HG02642 (cell line): Measurements from ENCODE around the gene TUBA1A.
"Not testable (repeated sequence)": the region's sequence is repeated elsewhere in the genome, so short reads cannot be mapped to it uniquely, and the experiment has no call there.

ENCODE experiments used
- ATAC-seq: cut with Tn5 transposase; IDR thresholded peaks from one replicate; pipeline ENCODE4 v1.9.1; 2021; ENCODE audit warnings: mild to moderate bottlenecking; ENCODE audit not compliant: unreplicated experiment, poor library complexity

TUBA1A gene

DNA sequence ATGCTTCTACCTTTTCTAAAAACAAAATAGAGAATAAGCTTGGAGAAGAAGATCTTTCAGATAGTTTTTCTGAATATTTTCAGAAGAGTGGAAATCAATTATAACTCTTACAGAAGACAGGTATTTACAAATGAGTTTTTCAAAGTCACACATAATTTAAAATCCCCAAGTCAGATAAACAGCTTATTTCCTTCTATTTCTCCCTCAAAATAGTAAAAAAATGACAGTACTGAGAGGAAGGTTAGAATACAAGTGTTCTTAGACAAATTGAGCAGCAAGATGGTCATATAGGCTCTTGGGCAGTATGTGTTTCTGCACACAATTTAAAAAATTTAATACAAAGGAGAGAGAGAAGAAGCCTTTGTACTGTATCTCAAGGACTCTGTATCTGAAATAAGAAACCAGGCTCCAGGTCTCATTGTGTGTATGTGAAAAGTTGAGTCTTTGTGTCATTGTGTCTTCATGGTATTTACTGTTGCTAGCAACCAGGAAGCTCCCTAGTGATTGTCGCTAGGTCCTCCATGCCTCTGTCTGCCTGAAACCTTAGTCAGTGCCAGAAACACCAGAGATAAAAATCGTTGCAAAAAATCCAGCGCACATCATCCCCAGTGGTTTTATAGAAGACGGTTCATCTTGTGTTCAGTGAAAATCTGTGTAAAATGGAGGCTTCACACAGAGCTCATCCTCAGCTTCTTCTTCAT, 12.9 kb upstream of the TUBA1A start:
- no peak for ATAC-seq

DNA sequence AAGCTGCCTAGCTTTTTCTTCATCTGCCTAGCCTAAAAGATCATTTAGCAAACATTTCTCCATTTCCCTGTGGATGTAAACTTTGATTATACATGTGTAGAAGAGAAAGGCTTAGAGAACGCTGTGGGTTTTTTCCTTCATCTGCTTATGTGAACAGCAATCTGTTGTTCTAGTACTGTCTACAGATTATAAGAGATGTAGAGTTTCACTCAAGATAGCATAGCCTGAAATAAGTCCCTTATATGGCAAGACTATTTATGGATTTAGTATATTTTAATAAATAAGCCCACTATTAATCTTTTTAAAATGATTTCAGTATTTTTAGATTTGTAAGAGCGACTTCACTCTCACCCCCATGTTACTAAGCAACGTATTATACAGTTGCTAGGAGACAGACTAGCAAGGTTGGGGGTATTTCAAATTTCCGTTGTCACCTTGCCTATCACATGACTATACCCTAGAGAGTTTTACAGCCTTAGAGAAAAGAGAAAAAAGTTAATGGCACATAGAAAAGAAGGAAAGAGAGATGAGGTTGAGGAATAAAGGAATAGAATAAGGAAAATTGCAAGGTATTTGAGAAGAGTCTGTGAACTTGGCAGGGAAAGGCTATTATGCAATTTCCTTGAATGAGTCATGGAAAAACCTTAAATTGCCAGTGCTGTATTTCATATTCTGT, 12.2 kb upstream of the TUBA1A start:
- ATAC-seq, result no peak

DNA sequence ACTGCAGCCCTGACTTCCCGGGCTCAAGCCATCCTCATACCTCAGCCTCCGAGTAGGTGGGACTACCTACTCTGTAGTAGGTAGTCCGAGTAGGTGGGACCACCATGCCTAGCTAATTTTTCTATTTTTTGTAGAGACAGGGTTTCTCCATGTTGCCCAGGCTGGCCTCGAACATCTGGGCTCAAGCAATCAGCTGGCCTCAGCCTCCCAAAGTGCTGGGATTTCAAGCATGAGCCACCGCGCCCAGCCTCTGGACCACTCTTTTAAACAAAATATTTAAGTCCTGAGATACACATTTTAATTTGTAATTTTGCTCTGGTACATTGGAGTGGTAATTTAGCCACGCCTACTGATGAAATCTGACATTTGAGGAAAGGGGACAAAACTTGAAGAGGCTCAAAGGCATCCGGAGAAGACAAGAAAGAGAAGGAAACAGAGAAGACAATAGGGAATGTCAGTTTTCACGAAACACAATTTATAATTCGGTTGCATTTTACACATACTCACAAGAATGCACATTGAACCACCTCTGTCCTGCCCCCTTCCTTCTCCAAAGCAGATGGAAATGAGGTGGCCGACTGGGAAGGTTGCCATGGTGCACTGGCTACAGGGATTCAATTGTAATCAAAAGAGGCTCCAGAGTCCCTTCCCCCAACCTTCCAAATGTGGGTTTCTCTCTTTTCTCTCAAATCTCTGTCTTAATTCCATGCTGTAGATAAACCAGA, 9.7 kb upstream of the TUBA1A start:
- no peak for ATAC-seq

DNA sequence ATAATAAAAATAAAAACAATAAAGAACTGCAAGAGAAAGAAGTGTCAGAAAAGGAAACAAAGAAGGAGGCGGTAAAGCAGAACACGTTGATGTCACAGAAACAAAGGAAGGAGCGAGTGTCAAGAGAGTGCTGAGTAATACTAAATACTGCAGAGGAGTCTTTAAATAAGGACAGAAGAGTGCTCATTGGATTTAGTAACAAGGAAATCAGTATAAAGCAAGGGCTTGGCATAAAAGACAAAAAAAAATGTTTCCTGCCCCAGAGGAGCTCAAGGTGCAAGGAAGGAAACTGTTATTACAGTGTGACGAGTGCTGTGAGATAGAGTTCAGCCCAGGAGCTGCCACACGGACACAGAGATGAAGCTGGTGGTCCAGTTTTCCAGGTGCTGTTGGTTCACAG, 8.4 kb upstream of the TUBA1A start:
- ATAC-seq, result no peak

DNA sequence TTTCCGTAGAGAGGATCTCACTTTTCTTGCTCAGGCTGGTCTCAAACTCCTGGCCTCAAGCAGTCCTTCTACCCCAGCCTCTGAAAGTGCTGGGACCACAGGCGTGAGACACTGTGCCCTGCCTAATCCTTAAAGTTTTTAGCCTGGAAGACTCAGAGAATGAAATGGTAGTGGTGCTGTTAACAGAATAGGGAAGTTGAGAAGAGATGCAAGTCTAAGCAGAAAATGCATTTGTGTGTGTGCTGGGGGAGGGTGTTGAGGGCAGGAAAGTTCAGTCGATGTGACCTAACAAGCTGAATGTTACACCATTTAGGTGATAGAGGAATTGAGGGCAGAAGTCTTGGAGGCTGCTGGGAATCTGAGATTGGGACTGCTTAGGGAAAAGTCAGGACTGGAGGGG, 6.9 kb upstream of the TUBA1A start:
- no peak for ATAC-seq

DNA sequence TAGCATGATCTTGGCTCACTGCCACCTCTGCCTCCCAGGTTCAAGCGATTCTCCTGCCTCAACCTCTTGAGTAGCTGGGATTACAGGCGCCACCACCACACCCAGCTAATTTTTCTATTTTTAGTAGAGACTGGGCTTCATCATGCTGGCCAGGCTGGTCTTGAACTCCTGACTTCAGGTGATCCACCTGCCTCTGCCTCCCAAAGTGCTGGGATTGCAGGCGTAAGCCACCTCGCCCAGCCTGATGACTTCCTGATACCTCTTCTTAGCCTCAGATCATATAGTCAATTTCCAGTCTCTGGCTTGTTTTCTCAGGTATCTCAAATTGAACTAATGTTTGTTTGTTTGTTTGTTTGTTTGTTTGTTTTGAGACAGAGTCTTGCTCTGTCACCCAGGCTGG, 4.9 kb upstream of the TUBA1A start:
- ATAC-seq, result not testable (repeated sequence)

DNA sequence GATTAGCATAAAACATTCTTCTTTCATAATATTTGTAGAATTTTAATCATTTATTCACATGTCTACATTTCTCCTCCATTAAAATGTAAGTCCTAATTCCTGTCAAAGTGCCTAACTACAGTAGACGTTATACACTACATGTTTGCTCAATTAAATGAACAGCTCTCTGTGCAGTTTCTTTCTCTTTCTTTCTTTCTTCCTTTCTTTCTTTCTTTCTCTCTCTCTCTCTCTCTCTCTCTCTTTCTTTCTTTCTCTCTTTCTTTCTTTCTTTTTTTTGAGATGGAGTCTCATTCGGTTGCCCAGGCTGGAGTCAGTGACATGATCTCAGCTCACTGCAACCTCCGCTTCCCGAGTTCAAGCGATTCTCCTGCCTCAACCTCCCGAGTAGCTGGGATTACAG, 2.6 kb upstream of the TUBA1A start:
- not testable (repeated sequence) for ATAC-seq

DNA sequence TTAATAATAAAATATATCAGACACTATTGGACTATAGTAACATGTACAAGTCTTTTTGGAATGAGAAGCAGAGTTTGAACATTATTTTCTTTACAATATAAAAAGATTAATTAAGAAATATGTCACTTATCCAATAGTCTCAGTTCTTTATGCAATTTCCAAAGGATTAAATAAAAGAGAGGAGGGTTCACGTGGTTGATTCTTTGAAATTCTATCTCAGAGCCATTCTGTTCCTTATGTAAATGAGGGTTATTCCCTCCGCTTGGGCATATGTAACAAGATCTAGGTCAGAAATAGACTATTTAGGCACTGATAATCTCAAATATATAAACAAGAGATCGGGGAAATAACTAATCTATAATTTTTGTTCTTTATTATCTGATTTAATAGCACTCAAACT, 2.1 kb upstream of the TUBA1A start:
- ATAC-seq, result no peak

DNA sequence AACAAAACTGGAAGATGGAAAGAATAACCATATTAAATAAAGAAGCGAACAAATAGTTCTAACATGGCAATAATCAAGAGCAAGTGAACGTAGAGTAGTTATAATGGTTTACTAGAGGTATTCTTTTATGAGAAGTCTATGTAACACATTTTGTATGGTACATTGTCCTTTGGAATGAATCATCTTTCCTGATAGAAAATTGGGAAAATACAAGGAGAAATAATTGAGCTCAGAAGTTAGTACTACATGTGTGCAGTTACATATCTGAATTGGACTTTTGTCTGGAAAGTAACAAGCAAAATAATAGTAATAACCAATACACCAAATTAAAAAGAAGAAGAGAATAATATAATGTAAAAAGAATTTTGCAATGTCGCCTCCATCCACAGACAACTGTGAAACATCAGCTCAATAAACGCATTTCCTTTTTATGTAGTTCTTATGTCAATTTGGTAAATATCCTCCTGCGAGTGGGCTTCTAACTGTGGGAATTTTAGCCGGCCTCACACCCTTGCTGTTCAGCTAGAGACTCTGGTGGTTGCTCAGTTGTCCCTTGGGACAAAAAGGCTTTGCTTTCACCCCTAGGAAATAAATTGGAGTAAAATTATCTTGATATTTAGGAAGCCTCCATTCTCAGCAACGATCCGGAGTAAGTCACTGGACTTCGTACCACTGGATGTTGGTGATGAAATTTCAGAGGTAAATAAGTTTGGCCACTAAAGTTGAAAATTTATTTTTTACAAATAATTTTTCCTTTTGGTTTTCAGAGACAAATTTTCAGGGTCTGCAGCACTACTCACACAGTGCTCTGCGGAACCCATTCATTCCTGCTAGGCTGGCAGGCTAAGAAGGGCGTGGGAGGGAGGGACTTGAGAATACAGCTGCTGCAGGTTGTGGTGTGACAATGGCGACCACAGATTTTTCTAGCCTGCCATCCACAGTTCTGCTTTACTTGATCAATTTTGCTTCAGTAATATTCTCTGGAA, 1.1 kb upstream of the TUBA1A start:
- ATAC-seq, result no peak

DNA sequence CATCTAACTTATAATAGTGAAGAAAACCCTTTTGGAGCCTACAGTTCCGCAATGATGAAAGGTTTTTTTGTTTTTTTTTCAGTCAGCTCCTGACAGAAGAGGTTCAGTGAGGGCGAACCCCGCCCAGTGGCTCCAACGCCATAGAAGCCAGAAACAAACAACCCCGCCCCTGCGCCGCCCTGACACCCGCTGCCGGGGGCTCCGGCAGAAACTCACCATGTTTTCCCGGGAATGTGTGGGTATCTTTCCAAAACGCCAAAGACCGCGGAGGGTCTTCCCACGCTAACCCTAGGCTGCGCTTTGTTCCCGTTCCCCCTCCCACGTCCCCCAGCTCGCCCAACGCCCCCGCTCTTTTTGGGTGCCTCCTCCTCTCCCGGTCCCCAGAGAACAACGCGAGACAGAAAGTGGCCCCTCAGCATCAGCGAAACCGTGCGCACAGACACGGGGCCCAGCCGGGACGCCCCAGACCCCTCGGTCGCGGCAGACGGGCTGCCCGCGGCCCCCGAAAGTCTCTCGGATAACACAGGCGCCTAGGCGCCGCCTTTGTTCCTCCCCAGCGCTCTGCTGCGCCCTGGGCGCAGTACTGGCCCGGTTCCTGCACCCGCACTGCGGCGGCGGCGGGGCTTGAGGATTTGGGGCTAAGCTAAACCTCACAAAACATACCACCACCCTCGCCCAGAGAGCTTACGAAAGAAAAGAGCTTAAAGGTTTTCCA, 522 bp downstream of the TUBA1A start:
- peak; percentile 60 for ATAC-seq

DNA sequence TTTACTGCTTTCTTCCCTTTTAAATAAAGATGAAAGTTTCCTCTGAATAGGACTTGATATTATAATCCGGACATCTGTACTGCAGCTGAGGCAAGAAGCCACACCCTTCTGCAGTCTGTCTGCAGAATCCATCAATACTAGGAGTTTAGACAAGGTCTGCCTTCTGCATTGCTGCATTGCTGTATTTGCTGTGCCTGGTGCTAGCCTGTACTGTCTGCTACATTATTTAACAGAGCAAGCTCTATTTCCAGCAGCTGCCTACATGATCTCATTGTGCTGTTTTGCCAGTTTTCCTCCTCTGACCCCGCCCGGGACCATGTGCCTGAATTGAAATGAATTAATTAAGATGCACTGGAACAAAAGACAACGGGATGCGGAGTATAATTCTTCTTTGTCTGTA, 1.7 kb downstream of the TUBA1A start:
- no peak for ATAC-seq

DNA sequence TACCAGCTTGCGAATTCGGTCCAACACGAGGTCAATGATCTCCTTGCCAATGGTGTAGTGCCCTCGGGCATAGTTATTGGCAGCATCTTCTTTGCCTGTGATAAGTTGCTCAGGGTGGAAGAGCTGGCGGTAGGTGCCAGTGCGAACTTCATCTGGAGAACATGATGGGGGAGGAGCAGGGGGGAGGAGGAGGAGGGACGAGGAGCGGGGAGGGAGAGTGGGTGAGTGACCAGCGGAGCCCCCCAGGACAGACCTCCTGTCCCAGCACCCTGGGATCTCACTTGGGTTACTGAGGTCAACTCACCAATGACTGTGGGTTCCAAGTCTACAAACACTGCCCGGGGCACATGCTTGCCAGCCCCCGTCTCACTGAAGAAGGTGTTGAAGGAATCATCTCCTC, 2.6 kb downstream of the TUBA1A start:
- not testable (repeated sequence) for ATAC-seq

DNA sequence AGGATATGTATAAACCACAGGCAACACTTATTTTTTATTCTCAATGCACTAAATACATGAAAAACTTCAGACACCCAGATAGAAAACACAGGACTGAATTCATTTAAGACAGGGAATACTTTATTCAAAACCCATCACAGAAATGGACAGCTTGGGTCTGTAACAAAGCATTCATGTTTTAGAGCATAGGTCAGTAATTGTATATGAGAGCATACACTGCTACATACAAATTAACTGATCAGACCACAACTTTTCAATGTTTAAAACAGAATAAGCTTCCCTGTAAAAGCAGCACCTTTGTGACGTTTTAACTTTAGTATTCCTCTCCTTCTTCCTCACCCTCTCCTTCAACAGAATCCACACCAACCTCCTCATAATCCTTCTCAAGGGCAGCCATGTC, 4.2 kb downstream of the TUBA1A start:
- ATAC-seq, result not testable (repeated sequence)

DNA sequence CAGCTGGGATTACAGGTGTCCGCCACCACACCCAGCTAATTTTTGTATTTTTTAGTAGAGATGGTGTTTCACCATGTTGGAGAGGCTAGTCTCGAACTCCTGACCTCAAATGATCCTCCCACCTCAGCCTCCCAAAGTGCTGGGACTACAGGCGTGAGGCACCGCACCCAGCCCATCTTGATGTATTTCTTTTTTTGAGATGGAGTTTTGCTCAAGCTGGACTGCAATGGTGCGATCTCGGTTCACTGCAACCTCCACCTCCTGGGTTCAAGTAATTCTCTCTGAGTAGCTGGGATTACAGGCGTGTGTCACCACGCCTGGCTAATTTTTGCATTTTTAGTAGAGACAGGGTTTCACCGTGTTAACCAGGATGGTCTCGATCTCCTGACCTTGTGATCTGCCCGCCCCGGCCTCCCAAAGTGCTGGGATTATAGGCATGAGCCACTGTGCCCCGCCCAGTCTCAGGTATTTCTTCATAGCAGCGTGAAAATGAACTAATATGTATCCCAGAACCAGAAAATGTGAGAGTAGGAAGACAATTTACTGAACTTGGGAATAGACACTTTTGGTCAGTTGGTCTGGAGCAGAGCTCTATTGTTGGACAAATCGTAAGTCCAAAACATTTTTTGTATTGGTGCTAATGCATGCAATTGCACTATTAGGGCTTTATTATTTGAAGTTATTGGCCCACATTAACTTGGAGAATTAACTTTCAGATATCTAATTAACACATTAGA, 5.5 kb downstream of the TUBA1A start:
- ATAC-seq, result not testable (repeated sequence)

DNA sequence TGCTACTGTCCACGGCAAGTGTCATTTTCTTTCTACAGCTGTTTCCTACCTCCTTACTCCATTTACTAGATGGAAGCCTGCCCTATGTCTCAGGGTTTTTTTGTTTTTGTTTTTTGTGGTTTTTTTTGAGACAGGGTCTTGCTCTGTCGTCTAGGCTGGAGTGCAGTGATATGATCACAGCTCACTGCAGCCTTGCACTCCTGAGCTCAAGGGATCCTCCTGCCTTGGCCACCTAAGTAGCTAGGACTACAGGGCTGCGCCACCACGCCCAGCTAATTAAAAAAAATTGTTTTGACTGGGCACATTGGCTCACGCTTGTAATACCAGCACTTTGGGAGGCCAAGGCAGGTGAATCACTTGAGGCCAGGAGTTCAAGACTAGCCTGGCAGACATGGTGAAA, 14.7 kb downstream of the TUBA1A start:
- ATAC-seq, result no peak

DNA sequence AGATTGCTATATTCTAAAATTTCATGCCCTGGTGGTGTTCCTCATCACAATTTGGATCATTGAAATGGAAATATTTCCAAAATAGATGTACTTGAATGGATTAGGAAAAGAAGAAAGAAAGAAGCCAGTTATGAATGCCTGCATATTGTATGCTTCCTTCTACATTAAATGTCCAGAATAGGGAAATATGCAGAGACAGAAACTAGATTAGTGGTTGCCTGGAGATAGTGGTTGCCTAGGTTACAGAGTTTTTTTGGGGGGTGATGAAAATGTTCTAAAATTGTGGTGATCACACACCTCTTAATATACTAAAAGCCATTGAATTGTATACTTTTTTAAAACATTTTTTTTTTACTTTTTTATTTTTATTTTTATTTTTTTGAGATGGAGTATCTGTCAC, 18.0 kb downstream of the TUBA1A start:
- no peak for ATAC-seq

DNA sequence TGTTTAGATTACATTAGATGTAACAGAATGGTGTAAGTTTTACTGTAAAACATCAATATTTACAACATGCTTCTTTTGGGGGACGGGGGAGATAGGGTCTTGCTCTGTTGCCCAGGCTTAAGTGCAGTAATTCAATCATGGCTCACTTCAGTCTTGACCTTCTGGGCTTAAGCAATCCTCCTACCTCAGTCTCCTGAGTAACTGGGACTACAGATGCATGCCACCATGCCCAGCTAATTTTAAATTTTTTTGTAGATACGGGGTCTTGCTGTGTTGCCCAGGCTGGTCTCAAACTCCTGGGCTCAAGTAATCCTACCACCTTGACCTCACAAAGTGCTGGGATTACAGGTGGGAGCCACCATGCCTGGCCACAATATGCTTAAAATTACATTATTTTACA, 23.8 kb downstream of the TUBA1A start:
- no peak for ATAC-seq

DNA sequence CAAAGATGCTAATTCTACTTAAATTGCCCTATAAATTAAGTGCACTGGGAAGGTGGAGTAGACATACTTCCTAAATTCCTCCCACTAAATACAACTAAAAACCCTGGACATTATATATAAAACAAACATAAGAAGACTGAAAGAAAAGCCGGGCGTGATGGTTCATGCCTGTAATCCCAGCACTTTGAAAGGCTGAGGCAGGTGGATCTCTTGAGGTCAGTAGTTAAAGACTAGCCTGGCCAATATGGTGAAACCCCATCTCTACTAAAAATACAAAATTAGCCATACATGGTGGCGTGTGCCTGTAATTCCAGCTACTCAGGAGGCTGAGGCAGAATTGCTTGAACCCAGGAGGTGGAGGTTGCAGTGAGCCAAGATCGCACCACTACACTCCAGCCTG, 27.0 kb downstream of the TUBA1A start:
- ATAC-seq, result not testable (repeated sequence)
